ENCODE measurements around the gene IRX4.

GRCh38 chr5:1857256-1857600 is 25.5 kb downstream of the IRX4 start:
- TF ChIP-seq CTCF (IDR thresholded peaks at IDR 0.05) (no peak), MAX (IDR thresholded peaks at IDR 0.05; ENCODE audit: low read depth) (no peak), USF2 (IDR thresholded peaks at IDR 0.05; ENCODE audit: borderline replicate concordance, low read depth, low read length) (no peak), EP300 (IDR thresholded peaks at IDR 0.05; ENCODE audit: borderline replicate concordance in 1 of 2, low read depth in 1 of 2, low read length in 1 of 2) (no peak), POLR2AphosphoS5 (IDR thresholded peaks at IDR 0.05; ENCODE audit: low read depth, low read length) (no peak), FOXM1 (IDR thresholded peaks at IDR 0.05; ENCODE audit: low read depth) (no peak), RAD21 (IDR thresholded peaks at IDR 0.05; ENCODE audit: low read length) (no peak), PBX3 (IDR thresholded peaks at IDR 0.05) (no peak), FOSL2 (IDR thresholded peaks at IDR 0.05; ENCODE audit: borderline replicate concordance, low read depth) (no peak), RFX5 (IDR thresholded peaks at IDR 0.05; ENCODE audit: low read length) (no peak), YY1 (IDR thresholded peaks at IDR 0.05; ENCODE audit: low read depth) (no peak), CHD2 (IDR thresholded peaks at IDR 0.05; ENCODE audit: low read length, partially characterized antibody) (no peak), TAF1 (IDR thresholded peaks at IDR 0.05; ENCODE audit: borderline replicate concordance, low read depth, low read length) (no peak)

All from SK-N-SH (cell line).